ENCODE measurements around the gene CYYR1.

Gene CYYR1

GRCh38 chr21:26495283-26495849, 77.7 kb downstream of the CYYR1 start:
- DNase-seq (ENCODE audit: low read depth) = no peak
- no peak overlapping the region for H3K4me3 ChIP-seq (ENCODE audit: control insufficient read depth, low read depth, low read length)
- TF ChIP-seq, protein P1, sequence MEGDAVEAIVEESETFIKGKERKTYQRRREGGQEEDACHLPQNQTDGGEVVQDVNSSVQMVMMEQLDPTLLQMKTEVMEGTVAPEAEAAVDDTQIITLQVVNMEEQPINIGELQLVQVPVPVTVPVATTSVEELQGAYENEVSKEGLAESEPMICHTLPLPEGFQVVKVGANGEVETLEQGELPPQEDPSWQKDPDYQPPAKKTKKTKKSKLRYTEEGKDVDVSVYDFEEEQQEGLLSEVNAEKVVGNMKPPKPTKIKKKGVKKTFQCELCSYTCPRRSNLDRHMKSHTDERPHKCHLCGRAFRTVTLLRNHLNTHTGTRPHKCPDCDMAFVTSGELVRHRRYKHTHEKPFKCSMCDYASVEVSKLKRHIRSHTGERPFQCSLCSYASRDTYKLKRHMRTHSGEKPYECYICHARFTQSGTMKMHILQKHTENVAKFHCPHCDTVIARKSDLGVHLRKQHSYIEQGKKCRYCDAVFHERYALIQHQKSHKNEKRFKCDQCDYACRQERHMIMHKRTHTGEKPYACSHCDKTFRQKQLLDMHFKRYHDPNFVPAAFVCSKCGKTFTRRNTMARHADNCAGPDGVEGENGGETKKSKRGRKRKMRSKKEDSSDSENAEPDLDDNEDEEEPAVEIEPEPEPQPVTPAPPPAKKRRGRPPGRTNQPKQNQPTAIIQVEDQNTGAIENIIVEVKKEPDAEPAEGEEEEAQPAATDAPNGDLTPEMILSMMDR (conservative IDR thresholded peaks at IDR 0.05; ENCODE audit: control insufficient read depth, insufficient read depth, low read depth, low read length) = no peak

- TF ChIP-seq, protein P1 (conservative IDR thresholded peaks at IDR 0.05; ENCODE audit: control insufficient read depth, insufficient read depth, low read depth, low read length) = no peak
- H3K4me3 ChIP-seq (ENCODE audit: control insufficient read depth, low read depth, low read length) = no peak overlapping the region
- no peak for DNase-seq (ENCODE audit: low read depth)
These were observed 81.4 kb downstream of the CYYR1 start for GRCh38 chr21:26491663-26492062.

DNA sequence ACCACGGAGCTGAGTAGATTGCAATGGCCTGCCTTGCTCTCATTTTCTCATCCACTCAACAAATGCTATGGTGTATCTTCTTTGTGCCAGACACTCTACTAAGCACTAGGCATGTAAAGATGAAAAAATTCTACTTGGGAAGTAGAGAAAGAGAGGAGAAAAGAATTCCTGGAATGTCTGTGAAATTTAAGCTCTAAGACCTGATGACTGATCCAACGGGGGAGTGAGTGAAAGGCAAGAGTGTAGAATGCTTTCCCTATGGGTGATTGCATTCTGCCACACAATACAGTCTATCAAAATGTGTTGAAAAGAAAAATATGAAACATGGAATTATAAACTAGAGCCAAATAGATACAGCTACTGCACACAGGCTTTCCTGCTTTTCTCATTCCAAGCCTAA, 82.3 kb downstream of the CYYR1 start:
- H3K4me3 ChIP-seq (ENCODE audit: control insufficient read depth, low read depth, low read length) = no peak overlapping the region
- no peak for DNase-seq (ENCODE audit: low read depth)
- TF ChIP-seq, protein P1 (conservative IDR thresholded peaks at IDR 0.05; ENCODE audit: control insufficient read depth, insufficient read depth, low read depth, low read length) = no peak

DNA sequence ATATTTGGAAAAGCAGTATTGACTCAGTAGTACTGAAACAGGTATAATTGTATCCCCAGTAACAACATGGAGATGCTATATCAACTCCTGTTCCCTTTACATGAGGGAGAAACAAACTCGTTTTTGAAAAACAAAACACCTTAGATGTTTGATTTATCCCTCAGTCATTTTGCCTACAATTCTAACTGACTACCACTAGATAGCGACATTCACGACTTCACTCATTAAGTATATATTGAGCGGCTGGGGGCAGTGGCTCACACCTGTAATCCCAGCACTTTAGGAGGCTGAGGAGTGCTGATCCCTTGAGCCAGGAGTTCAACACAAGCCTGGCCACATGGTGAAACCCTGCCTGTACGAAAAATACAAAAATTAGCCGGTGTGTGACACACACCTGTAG, 83.3 kb downstream of the CYYR1 start:
- DNase-seq (ENCODE audit: low read depth) = no peak
- H3K4me3 ChIP-seq (ENCODE audit: control insufficient read depth, low read depth, low read length) = no peak overlapping the region
- TF ChIP-seq, protein P1 (conservative IDR thresholded peaks at IDR 0.05; ENCODE audit: control insufficient read depth, insufficient read depth, low read depth, low read length) = no peak

DNA sequence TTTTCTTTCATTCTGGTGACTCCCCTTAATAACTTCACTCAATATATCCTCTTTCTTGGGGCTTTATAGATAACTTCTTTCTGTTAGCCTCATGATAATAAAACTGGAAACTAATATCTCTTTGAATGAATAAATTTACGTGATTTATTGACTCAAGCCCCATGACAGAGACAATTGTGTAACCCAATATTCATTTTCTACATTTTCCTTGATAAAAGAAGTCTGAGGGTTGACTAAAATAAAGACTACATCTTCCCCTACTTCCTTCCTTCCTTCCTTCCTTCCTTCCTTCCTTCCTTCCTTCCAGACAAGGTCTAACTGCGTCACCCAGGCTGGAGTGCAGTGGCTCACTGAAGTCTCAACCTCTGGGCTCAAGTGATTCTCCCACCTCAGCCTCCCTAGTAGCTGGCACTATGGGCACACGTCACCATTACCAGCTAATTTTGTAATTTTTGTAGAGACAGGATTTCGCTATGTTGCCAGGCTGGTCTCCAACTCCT, 85.1 kb downstream of the CYYR1 start:
- no peak overlapping the region for H3K4me3 ChIP-seq (ENCODE audit: control insufficient read depth, low read depth, low read length)
- TF ChIP-seq, protein P1 (conservative IDR thresholded peaks at IDR 0.05; ENCODE audit: control insufficient read depth, insufficient read depth, low read depth, low read length) = no peak

DNA sequence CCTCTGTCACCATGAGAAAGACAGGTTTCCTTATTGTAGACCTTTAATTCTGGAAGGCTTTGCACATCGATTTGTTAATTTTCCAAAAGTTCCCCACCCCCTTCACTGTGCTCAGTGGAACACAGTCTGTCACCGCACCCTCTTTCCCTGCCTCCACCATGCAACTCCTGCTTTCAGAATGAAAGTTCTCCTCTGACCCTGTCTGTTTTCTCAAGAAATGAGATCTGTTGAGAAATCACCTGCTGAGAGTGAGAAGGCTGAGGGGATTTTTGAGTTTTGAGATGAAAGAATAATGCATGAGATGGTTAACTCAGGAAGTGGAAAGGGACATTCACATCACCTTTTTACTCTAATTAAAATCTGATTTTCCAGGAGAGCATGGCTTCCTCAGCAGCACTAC, 99.6 kb downstream of the CYYR1 start:
- H3K4me3 ChIP-seq (ENCODE audit: control insufficient read depth, low read depth, low read length) = no peak overlapping the region
- DNase-seq (ENCODE audit: low read depth) = no peak
- TF ChIP-seq, protein P1 (conservative IDR thresholded peaks at IDR 0.05; ENCODE audit: control insufficient read depth, insufficient read depth, low read depth, low read length) = no peak

More for the DNA sequence above, 85.1 kb downstream of the CYYR1 start:
- DNase-seq (ENCODE audit: low read depth) = no peak

DNA sequence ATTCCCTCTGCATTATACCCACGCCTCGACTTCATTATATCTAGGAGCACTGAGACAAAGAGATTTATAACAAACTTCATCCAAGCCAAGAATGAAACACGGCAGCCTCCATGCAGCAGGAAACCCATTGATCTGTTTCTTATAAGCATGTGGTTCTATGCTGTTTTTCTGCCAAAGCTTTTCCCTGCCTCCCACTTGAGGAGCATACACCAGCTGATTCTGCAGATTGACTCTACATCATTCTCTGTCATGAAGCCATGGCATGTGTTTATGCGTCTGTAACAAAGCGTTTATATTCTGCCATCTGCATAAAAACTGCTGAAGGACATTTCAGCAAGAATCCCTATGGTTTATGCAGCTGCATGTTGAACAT, 102.0 kb downstream of the CYYR1 start:
- DNase-seq (ENCODE audit: low read depth) = no peak
- TF ChIP-seq, protein P1 (conservative IDR thresholded peaks at IDR 0.05; ENCODE audit: control insufficient read depth, insufficient read depth, low read depth, low read length) = no peak
- no peak overlapping the region for H3K4me3 ChIP-seq (ENCODE audit: control insufficient read depth, low read depth, low read length)
